GM21381 (cell line): ENCODE results near the gene GABRD.

Experiments
- ATAC-seq: cut with Tn5 transposase; IDR thresholded peaks from one replicate; pipeline ENCODE4 v1.9.1; 2021; ENCODE audit warnings: mild to moderate bottlenecking, moderate library complexity; ENCODE audit not compliant: unreplicated experiment

The GABRD gene

DNA sequence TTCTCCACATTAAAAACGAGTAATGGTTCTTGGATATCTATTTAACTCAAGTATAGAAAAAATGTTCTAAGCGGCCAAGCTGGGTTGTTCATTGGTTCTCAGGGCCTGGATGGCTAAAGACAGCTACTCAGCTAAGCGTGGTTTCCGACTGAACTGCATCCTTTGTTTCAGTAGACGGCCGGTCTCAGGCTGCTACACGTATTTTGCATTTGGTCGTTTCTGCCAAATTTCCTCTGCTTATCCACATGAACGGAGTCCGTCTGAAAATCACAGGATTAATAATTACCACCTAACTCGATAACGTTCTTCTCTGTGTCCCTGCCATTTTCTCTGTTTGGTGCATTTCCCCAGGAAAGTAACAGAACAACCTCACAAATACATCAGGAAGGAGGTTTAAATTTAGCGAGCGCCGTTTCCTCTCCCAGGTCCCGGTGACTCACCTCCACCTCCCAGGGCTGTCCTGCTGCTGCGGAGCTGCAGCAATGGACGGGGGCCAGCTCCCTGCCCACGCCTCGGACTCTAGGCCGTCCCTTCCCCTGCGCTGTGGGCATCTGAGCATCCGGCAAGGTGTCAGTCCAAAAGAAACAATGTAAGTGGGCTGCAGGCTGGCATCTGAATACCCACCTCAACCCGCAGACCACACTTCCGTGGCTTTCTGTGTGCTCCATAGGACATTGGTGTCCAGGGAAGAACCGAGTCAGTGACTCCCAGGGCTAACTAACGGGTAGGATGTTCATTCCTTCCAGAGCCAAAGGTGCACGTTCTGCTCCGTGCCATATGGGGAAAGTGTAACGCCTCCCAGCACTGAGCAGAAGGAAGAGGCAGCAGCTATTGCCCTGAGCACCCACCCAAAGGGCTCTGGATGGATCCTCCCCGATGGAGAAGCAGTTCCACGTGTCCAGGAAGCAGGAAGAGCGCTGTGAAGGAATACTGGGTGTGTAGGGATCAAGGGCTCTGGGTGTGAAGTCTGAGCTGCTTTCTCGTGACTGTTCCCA, 4.1 kb upstream of the GABRD start:
- ATAC-seq: no peak

DNA sequence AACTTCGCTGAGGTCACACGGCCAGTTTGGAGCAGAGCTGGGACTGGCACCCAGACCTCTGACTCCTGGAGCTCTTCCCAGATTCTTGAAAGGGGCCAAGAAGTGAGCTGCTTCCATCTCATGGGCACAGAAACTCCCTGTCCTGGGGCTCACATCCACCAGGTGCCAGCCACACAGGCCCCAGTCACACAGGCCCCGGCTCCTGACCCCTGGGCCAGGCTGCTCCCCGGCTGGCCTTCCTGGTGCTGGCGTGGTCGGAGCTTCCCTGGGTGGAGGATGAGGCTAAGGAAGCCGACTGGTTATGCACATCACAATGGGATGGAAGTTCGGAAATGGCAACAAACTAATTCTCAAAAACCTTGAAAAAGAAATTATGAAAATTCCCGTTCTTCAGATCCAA, 3.0 kb upstream of the GABRD start:
- ATAC-seq: no peak

DNA sequence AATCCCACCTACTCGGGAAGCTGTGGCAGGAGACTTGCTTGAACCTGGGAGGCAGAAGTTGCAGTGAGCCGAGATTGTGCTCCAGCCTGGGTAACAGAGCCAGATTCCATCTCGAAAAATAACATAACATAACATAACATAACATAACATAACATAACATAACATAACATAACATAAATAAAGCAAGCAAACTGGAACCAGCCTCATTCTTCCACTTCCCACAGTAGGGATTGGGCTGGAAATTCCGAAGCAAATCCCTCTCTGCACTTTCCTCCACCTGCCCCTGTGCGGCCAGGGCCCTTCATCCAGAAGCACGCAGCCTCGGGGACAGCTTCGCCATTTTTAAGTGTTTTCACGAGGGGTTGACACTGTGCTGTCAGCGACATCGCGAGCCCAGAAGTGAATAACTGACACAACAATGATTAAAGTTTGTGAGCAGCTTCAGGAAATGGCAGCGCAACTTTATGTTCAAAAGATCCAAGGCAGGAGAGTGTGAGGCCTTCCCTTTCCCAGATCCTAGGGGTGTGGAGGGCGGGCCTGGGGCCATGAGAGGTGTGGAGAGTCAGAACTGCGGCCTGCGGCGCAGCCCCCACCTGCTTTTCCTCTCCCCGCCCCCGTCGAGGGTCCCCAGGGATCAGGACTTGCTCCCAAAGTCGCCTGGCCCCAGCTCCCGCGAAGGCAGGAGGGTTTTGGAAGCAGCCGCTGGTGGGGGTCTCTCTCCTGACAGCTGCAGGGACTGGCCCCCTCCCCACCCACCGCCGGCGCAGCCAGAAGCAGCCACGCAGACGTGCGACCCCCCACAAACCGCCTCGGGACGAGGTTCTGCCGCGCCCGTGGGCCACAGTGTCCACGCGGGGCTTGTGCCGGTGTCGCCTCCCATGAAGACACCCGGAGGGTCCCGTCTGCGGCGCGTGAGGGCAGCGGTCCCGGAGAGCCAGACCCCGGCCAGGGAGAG, 651 bp upstream of the GABRD start:
- ATAC-seq: no peak

DNA sequence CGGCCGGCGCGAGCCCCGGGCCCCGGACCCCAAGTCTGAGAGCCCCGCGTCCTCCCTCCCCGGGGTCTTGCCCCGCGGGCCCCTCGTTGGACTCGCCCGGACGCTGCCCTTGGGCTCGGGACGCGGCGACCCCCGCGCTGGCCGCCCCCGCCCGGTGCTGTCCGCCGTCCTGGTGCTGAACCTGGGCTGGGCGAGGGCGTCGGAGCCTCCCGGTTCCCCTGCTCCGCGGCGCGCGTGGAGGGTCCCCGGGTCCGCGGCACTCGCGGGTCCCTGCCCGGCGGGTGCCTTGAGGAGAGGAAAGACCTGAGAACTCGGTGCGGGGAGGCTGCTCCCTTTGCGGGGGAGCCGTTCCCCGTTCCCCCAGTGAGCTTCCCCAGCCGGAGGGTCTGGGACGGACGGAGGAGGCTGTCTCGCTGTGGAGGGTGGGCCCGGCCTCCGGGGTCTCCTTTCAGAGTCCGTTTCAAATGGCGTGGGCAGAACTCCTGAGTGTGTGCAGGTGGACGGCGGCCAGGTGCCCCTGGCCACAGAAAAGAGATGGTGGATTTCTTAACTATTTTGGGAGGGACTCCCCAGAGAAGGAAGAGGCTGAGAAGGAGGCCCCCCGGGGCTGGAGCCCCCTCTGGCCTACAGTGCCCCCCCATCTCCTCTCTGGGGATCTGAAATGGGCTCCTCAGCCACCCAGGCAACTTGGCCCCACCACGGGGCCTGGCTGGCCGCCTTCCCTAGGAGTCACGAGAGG, 595 bp downstream of the GABRD start:
- no peak for ATAC-seq

DNA sequence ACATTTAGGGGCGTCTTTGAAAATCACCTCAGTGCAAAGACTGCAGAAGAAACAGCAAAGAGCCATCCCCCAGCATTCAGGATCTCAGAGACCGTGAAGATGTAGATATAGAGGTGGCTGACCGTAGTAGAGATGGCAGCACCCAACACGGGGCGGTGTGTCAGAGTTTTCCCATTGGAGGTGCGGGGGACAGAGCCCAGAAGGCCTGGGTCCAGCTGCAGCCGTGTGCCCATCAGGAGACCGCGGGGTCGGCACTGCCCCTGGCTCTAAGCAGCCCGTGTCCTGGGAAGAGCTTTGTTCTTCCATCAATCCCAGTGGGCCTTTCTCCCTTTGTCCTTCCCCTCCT, 1.1 kb downstream of the GABRD start:
- ATAC-seq: no peak

DNA sequence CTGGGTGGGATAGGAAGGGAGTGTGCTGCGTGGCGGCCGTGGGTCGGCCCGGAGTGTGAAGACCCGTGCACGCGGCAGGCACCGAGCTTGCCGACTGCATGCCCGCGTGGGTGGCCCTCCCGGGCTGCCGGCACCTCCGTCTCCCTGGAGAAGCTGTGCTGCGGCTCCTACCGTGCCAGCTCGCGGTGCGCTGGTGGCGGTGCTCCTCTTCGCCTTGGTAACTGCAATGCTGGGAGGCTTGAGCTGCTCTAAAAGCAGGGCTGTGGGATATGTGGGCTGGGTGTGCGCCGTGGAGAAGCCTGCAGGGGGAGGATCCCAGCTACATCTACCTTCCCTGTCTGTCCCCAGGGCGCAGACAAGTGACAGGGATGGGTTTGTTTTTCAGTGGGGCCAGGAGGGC, 2.4 kb downstream of the GABRD start:
- ATAC-seq: no peak

DNA sequence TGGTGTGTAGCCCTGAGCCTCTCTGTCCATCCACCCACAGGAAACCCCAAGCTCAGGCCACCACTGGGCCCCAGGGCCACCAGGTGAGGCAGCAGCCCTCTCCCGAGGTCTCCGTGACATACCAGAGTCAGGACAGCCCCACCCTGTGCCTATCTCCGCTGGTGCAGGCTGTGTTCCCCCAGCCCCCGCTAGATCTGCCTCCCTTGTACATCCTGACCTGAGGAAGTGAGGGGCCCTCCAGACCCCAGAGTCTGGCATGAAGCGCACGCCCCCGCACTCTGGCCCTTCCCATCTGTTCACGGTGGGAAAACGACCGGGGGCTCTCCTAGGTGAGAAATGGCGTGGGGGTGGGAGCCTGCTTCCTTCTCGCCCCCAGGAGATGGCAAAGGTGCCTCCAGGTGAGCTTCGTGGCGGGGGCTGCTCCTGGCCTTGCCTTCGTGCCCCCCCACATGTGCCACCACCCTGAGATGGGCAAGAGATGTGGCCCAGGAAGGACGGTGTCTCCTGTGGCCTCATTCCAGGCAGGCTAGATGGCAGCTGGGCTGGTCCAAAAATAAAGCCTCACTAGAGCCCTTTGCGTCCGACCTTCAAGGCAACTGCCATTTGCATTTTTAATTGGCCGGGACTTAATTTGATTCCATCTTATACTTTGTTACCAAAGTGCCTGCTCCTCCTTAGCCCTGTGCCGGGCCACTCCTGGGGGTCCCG, 3.1 kb downstream of the GABRD start:
- ATAC-seq: no peak

DNA sequence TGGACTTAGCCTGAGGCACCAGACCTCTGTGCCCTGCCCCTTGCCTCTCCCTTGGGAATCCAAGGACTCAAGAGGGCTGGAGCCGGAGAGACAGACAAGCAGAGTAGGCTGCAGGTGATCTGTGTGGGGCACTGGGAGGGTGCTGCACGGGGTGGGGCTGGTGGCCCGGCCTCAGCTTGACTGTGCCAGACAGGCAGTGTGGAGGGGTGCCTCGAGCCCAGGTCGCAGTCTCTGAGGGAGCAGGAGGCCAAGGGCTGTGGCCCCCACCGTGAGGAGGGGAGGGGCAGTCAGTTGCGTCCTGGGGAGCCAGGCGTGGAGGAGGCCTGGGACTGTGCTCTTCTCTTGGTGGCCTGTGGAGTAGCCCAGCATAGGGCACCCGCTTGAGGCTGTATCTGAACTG, 4.0 kb downstream of the GABRD start:
- no peak for ATAC-seq

DNA sequence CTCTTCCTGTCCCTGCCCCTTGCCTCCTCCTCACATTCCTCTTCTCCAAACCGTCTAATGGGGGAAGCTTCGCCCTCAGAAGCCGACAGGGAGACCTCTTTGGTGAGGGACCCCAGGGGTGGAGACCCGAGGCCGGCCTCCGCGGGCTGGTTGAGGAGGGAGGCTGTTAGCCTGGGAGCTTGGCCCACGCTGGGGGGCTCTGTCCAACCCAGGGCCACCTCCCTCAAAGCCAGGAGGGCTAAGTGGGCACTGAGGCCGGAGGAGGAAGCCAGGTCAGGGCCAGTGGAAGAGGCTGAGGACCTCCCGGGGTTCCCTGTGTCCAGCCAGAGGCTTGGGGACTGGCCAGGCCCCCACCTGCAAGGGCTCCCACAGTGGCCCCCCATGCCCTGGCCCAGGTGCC, 5.3 kb downstream of the GABRD start:
- no peak for ATAC-seq

DNA sequence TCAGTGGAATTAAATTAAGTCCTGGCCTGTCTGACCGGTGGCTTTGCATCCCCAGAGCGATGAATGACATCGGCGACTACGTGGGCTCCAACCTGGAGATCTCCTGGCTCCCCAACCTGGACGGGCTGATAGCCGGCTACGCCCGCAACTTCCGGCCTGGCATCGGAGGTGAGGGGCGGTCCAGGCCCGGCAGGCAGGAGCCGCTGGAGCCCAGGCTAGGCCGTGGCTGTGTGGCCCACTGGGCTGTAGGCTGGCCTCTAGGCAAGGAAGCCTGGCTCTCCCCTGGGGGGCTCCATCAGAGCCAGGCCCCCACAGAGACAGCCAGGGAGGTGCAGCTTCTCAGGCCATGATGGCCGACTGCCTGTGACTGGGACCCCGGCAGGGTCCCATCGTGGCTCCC, 5.7 kb downstream of the GABRD start:
- no peak for ATAC-seq

DNA sequence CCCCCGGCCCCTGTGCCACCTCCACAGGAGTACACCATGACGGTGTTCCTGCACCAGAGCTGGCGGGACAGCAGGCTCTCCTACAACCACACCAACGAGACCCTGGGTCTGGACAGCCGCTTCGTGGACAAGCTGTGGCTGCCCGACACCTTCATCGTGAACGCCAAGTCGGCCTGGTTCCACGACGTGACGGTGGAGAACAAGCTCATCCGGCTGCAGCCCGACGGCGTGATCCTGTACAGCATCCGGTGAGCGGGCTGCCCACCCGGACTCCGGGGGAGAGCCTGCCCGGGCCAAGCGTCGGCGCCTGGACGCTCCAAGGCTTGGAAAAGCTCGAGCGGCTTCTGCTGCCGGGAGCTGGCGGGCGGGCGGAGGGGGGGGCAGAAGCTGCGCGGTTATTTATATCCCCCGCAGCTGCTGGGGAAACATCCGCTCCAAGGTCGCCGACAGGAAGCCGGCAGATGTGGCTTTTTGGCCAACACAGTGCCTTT, 6.4 kb downstream of the GABRD start:
- ATAC-seq: no peak

DNA sequence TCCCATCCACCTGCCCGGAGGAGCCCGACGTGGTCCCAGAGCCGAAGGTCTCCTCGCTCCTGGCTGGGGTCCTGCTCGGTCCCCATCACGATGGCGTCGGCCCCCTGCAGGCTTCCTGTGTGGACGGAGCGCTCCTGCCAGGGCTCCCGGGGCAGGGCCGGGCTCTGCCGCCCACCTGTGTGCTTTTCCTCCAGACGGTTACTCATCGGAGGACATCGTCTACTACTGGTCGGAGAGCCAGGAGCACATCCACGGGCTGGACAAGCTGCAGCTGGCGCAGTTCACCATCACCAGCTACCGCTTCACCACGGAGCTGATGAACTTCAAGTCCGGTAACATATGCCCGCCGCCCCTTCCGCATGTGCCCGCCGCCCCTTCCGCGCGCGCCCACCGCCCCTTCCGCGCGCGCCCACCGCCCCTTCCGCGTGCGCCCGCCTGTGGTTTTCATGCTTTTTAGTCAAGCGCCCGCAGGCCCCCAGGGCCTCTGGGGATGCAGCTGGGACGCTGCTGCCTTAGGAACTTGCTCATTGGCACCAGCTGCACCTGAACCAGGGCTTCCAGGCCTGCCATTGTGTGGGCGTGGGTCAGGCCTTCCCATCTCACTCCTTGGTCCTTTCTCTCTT, 8.9 kb downstream of the GABRD start:
- ATAC-seq: no peak

DNA sequence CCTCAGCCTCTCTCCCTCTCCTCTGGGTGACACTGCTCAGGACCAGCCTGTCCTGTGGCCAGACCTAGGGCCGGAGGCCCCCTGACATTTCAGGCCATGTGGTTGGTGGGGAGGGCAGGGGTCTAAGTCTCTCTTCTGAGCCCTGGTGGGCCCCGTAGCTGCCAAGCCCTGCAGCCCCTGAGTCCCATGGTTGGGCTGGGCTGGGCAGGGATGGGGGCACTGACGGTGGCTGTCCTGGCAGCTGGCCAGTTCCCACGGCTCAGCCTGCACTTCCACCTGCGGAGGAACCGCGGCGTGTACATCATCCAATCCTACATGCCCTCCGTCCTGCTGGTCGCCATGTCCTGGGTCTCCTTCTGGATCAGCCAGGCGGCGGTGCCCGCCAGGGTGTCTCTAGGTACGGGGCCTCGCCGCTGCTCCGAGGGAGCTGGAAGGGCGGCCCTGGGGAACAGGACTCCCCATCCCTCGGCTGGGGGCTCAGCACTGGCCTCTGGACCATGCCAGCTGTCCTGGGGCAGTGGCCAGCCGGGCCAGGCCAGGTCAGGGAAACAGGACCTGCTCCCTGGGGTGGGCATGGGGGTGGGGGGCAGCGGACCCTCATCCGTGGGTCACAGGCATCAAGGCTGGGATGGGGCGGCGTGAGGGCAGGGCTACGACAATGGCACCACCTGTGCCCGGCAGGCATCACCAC, 9.9 kb downstream of the GABRD start:
- no peak for ATAC-seq

DNA sequence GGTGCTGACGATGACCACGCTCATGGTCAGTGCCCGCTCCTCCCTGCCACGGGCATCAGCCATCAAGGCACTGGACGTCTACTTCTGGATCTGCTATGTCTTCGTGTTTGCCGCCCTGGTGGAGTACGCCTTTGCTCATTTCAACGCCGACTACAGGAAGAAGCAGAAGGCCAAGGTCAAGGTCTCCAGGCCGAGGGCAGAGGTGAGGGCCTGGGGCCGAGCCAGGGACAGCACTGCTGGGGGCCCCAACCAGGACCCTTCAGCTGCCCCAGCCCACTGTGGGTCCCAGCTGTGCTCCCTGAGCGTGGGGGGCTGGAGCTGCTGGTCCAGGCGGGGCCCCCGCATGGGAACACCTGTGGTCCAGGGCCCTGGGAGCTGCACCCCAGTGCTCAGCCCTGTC, 10.4 kb downstream of the GABRD start:
- no peak for ATAC-seq

DNA sequence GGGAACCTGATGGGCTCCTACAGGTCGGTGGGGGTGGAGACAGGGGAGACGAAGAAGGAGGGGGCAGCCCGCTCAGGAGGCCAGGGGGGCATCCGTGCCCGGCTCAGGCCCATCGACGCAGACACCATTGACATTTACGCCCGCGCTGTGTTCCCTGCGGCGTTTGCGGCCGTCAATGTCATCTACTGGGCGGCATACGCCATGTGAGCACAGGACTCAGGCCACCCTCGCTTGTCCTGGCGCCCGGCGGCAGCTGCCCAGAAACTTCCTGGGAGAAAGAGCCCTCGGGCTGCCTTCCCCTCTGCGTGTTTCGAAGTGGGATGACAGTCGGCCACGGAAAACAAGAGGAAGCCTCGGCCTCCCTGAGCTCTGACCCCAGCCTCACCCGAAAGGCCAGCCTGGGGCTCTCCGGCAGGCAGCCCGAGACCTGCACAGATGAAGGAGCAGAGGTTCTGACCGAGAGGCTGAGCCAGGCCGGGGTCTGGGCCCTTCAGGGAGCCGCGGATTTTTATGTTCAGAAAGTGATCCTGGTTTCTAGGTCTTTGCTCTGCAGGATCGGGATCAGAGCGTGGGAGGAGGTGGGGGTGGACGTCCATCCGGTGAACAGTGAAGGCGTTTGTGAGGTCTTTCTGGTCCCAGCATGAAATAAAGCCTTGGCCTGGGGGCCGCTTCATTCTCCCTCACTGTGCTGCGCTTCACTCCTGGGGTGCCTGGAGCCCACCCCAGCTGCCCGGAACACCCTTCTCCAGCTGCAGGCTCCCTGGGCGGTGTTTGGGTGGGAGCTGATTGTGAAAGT, 11.1 kb downstream of the GABRD start:
- no peak for ATAC-seq

DNA sequence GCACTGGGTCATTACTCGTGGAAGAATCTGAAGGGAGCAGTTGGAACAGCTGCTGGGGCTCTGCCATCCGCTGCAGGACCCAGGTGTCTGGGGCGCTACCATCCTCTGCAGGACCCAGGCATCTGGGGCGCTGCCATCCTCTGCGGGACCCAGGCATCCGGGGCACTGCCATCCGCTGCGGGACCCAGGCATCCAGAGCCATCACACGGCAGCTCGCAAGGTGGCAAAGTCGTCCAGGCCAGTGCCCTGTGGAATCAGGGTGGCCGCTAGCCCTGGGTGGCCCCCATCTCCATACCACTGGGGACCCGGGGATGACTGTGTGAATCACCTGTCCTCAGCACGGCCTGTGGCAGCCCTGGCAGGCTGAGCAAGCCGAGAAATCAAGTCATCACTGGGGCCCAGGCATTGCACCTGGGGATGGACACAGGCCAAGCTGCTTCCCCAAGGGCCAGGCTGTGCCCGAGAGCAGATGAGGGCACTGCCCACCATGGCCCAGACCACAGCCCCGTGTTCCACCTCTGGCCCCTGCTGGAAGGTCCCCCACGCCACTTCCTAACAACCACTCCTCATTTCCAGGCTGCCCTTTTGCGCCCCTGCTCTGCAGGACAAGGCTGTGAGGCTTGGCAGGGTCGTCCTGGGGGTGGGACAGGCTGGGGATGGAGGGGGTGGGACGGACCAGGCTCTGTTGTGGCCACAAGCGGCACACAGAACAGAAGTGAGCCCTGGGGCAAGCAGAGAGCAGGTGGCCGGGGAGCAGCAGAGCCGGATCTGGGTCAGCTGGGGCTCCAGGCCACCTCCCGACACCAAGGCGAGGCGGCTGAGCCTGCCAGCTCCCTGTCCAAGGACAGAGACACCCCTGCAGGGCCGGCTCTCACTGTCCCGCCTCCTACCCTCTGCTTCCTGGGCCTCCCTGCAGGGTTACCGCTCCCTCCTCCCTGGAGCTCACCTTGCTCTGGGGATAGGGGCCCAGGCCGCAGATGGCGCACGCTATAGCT, 12.7 kb downstream of the GABRD start:
- no peak for ATAC-seq

DNA sequence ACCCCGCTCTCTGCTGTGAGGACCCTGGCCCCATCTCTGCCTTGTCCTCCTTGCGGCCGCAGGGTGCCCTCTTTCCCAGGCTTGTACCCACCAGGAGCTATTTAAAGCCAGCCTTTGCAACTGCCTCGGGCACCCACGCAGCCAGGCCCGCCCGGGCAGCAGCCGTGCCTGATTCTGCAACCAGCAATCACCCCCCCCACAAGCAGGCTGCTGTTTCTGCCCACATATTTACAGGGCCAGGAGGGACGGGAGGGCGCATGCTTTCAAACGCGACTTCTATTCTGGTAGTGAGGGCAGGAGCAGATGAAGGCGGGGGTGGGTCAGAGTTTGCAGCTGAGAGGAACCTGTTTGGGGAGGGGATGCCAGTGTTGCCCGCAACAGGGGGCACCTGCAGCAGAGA, 13.6 kb downstream of the GABRD start:
- no peak for ATAC-seq
